ENCODE measurements around the gene PTPRJ.

- no peak for TF ChIP-seq CTCF (conservative IDR thresholded peaks at IDR 0.05; ENCODE audit: low read depth, low read length)
- no peak for TF ChIP-seq EZH2 (IDR thresholded peaks at IDR 0.05; ENCODE audit: borderline replicate concordance, low read depth, low read length, poor library complexity, severe bottlenecking)
Observed at GRCh38 chr11:47994417-47994816, 14.1 kb downstream of the PTPRJ start.

Data from A673 (cell line).